Liver (tissue), 9 donors: ENCODE results near the gene ARL4A. TPM values are rescaled to one million over a fixed set of nuclear protein-coding genes. Genes with fewer than 3 reads are reported as not detected.

Experiments used
- DNase-seq: peaks from one replicate; pipeline ENCODE4 v3.0.0-alpha.2; 2017; ENCODE audit warnings: low spot score
- H3K27ac ChIP-seq, 2 donors: one replicate each; pipeline ENCODE4 v1.7.0; 2013; ENCODE audit warnings: inconsistent platforms in 2 of 2, low read length in 2 of 2, control low read depth in 1 of 2, low read depth in 1 of 2, mild to moderate bottlenecking in 1 of 2
- H3K27me3 ChIP-seq, 4 donors: one replicate each; pipeline versions ENCODE4 v1.6.1 to v1.7.0; 2013; ENCODE audit warnings: low read length in 3 of 4, inconsistent platforms in 1 of 4, mild to moderate bottlenecking in 1 of 4, moderate library complexity in 1 of 4; ENCODE audit not compliant: control insufficient read depth in 4 of 4, insufficient read depth in 4 of 4
- H3K36me3 ChIP-seq, 4 donors: one replicate each; pipeline versions ENCODE4 v1.6.1 to v1.7.0; 2013; ENCODE audit warnings: low read length in 3 of 4, mild to moderate bottlenecking in 3 of 4, low read depth in 1 of 4, moderate library complexity in 1 of 4; ENCODE audit not compliant: control insufficient read depth in 4 of 4, insufficient read depth in 3 of 4
- H3K4me1 ChIP-seq, 4 donors: one replicate each; pipeline versions ENCODE4 v1.6.1 to v1.7.0; 2013; ENCODE audit warnings: low read length in 3 of 4, mild to moderate bottlenecking in 3 of 4, moderate library complexity in 1 of 4; ENCODE audit not compliant: control insufficient read depth in 4 of 4, insufficient read depth in 4 of 4
- H3K4me3 ChIP-seq, 3 donors: one replicate each; pipeline versions ENCODE4 v1.6.1 to v1.7.0; 2013; ENCODE audit warnings: low read length in 3 of 3, control low read depth in 1 of 3, low read depth in 1 of 3, mild to moderate bottlenecking in 1 of 3
- H3K9ac ChIP-seq, 2 donors: one replicate each; pipeline ENCODE4 v1.7.0; 2013; ENCODE audit warnings: low read length in 2 of 2, mild to moderate bottlenecking in 2 of 2, moderate library complexity in 2 of 2, control low read depth in 1 of 2, low read depth in 1 of 2
- H3K9me3 ChIP-seq, 4 donors: one replicate each; pipeline versions ENCODE4 v1.6.1 to v1.7.0; 2013; ENCODE audit warnings: low read length in 3 of 4; ENCODE audit not compliant: control insufficient read depth in 4 of 4
- EGR1 ChIP-seq, 2 donors: IDR thresholded peaks; 2 replicates each; pipeline ENCODE4 v1.6.1; 2016 to 2018; ENCODE audit warnings: antibody characterized with exemption in 2 of 2, low read depth in 2 of 2
- FOXA1 ChIP-seq: IDR thresholded peaks from 2 replicates; pipeline ENCODE4 v1.6.1; 2016; ENCODE audit warnings: antibody characterized with exemption
- FOXA2 ChIP-seq: IDR thresholded peaks from 2 replicates; pipeline ENCODE4 v1.6.1; 2016; ENCODE audit warnings: antibody characterized with exemption
- GABPA ChIP-seq, 2 donors: IDR thresholded peaks in 1 of 2; conservative IDR thresholded peaks in 1 of 2; 2 replicates each; pipeline ENCODE4 v1.6.1; 2016; ENCODE audit warnings: antibody characterized with exemption in 2 of 2, mild to moderate bottlenecking in 1 of 2, moderate library complexity in 1 of 2
- HNF4A ChIP-seq, 2 donors: conservative IDR thresholded peaks; 2 replicates each; pipeline ENCODE4 v1.6.1; 2016; ENCODE audit warnings: antibody characterized with exemption in 2 of 2, mild to moderate bottlenecking in 2 of 2
- HNF4G ChIP-seq: IDR thresholded peaks from 2 replicates; pipeline ENCODE4 v1.6.1; 2016; ENCODE audit warnings: antibody characterized with exemption
- JUND ChIP-seq, 2 donors: IDR thresholded peaks; 2 replicates each; pipeline ENCODE4 v1.6.1; 2016; ENCODE audit warnings: antibody characterized with exemption in 2 of 2
- RAD21 ChIP-seq, 2 donors: IDR thresholded peaks; 2 replicates each; pipeline ENCODE4 v1.6.1; 2016; ENCODE audit warnings: antibody characterized with exemption in 2 of 2, mild to moderate bottlenecking in 2 of 2
- RXRA ChIP-seq, 2 donors: IDR thresholded peaks; 2 replicates each; pipeline ENCODE4 v1.6.1; 2017 to 2018; ENCODE audit warnings: antibody characterized with exemption in 2 of 2, mild to moderate bottlenecking in 1 of 2
- SP1 ChIP-seq: IDR thresholded peaks from 2 replicates; pipeline ENCODE4 v1.6.1; 2018; ENCODE audit warnings: antibody characterized with exemption, mild to moderate bottlenecking
- WGBS: extraction: QIAGEN DNeasy Blood & Tissue Kit; methylation state at CpG from one replicate; pipeline ENCODE4 v1.1.7; 2013; 5-methylcytosine and 5-hydroxymethylcytosine counted together
- polyA plus RNA-seq, 2 donors: library from polyadenylated mRNA; stranded (reverse) in 1 of 2; unstranded in 1 of 2; fragments of 200-250 nt in 1 of 2; fragments of >200 nt in 1 of 2; fragmentation: Nextera tagmentation in 1 of 2; extraction: Ambion mirVana in 1 of 2; gene quantifications; one replicate each; pipeline versions ENCODE4 v1.2.1 to v1.2.3, GENCODE V29; 2013 to 2015
- total RNA-seq, 2 donors: library from RNA; depleted of rRNA; stranded (reverse); fragments of >200 nt; gene quantifications; one replicate each; pipeline ENCODE4 v1.2.3, GENCODE V29; 2014
- TF ChIP-seq, protein P1 (sequence below): IDR thresholded peaks from 2 replicates; pipeline ENCODE4 v1.6.1; 2016; ENCODE audit warnings: antibody characterized with exemption, mild to moderate bottlenecking
- TF ChIP-seq, protein P2 (sequence below): fragments of 150-350 bp; IDR thresholded peaks from 2 replicates; pipeline ENCODE4 v1.5.1; 2017; ENCODE audit warnings: improper control_type of control experiment, low read depth, low read length; ENCODE audit not compliant: missing input control
- TF ChIP-seq, protein P3 (sequence below): IDR thresholded peaks from 2 replicates; pipeline ENCODE4 v1.6.1; 2016; ENCODE audit warnings: antibody characterized with exemption
- TF ChIP-seq, protein P4 (sequence below): IDR thresholded peaks from 2 replicates; pipeline ENCODE4 v1.6.1; 2016; ENCODE audit warnings: antibody characterized with exemption
- TF ChIP-seq, protein P5 (sequence below): IDR thresholded peaks from 2 replicates; pipeline ENCODE4 v1.6.1; 2016; ENCODE audit warnings: antibody characterized with exemption
- donor health status: healthy.
- donor health status: healthy.
- donor health status: healthy.
- donor health status: healthy.
- donor health status: healthy.

Gene ARL4A
- total and polyA plus RNA-seq, 4 donors: 7.5 to 77.3 (median 16.0) TPM

DNA sequence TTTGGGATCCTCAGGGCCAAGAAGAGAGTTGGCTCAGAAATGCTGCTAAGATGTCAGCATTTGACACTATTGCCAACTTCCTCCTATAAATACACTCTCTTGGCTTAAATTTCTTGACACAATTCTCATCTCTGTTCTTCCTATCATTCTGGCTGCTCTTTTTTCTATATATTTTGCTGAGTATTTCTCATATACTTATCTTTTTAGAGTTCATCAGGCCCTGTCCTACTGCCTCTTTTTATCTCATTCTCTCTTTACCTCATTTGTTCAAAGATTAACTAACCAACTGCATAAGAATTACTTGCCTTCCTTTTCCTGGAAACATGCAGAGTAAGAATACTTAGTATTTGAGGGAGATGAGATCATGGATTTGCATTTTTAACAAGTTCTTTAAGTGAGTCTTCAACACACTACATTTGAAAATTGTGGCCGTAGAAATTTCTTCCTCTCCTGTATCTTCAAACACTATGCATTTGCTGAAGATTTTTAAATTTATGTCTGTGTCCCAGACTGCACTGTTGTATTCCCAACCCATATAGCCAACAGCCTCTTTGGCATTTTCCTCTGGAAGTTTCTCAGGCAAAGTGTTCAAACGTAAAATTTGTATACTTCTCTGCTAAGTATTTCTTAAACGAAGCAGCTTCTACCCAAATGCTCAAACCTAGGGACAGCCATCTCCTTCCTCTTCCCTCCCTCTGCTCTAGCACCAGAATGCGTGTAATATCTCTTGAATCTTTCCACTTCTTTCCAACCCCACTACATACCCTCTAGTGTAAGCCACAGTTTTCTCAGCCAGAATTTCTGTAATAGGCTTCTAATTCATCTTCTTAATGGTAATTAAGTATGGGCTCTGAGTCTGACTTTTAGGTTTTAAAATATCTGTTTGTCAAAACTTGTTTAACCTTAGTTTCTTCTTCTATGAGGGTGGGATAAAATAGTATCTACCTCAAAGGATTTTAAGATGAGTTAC, 35.5 kb downstream of the ARL4A start:
- no peak for DNase-seq
- H3K27ac ChIP-seq: no peak overlapping the region
- H3K9ac ChIP-seq: no peak overlapping the region
- H3K9me3 ChIP-seq: no peaks in the 10 kb centered on the region
- no peaks in the 10 kb centered on the region for H3K27me3 ChIP-seq
- H3K4me3 ChIP-seq: no peak overlapping the region
- no peaks in the 10 kb centered on the region for H3K4me1 ChIP-seq
- H3K36me3 ChIP-seq: no peaks in the 10 kb centered on the region
- TF ChIP-seq, protein P1, sequence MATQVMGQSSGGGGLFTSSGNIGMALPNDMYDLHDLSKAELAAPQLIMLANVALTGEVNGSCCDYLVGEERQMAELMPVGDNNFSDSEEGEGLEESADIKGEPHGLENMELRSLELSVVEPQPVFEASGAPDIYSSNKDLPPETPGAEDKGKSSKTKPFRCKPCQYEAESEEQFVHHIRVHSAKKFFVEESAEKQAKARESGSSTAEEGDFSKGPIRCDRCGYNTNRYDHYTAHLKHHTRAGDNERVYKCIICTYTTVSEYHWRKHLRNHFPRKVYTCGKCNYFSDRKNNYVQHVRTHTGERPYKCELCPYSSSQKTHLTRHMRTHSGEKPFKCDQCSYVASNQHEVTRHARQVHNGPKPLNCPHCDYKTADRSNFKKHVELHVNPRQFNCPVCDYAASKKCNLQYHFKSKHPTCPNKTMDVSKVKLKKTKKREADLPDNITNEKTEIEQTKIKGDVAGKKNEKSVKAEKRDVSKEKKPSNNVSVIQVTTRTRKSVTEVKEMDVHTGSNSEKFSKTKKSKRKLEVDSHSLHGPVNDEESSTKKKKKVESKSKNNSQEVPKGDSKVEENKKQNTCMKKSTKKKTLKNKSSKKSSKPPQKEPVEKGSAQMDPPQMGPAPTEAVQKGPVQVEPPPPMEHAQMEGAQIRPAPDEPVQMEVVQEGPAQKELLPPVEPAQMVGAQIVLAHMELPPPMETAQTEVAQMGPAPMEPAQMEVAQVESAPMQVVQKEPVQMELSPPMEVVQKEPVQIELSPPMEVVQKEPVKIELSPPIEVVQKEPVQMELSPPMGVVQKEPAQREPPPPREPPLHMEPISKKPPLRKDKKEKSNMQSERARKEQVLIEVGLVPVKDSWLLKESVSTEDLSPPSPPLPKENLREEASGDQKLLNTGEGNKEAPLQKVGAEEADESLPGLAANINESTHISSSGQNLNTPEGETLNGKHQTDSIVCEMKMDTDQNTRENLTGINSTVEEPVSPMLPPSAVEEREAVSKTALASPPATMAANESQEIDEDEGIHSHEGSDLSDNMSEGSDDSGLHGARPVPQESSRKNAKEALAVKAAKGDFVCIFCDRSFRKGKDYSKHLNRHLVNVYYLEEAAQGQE: no peak
- TF ChIP-seq RXRA (IDR thresholded peaks at IDR 0.05): no peak
- TF ChIP-seq RAD21 (IDR thresholded peaks at IDR 0.05): no peak
- no peak for TF ChIP-seq HNF4G
- TF ChIP-seq, protein P2, sequence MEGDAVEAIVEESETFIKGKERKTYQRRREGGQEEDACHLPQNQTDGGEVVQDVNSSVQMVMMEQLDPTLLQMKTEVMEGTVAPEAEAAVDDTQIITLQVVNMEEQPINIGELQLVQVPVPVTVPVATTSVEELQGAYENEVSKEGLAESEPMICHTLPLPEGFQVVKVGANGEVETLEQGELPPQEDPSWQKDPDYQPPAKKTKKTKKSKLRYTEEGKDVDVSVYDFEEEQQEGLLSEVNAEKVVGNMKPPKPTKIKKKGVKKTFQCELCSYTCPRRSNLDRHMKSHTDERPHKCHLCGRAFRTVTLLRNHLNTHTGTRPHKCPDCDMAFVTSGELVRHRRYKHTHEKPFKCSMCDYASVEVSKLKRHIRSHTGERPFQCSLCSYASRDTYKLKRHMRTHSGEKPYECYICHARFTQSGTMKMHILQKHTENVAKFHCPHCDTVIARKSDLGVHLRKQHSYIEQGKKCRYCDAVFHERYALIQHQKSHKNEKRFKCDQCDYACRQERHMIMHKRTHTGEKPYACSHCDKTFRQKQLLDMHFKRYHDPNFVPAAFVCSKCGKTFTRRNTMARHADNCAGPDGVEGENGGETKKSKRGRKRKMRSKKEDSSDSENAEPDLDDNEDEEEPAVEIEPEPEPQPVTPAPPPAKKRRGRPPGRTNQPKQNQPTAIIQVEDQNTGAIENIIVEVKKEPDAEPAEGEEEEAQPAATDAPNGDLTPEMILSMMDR: no peak
- TF ChIP-seq, protein P3, sequence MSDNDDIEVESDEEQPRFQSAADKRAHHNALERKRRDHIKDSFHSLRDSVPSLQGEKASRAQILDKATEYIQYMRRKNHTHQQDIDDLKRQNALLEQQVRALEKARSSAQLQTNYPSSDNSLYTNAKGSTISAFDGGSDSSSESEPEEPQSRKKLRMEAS: no peak
- TF ChIP-seq FOXA1: no peak
- TF ChIP-seq SP1: no peak
- TF ChIP-seq JUND (IDR thresholded peaks at IDR 0.05): no peak
- TF ChIP-seq, protein P4, sequence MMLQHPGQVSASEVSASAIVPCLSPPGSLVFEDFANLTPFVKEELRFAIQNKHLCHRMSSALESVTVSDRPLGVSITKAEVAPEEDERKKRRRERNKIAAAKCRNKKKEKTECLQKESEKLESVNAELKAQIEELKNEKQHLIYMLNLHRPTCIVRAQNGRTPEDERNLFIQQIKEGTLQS: no peak
- no peak for TF ChIP-seq FOXA2
- TF ChIP-seq, protein P5, sequence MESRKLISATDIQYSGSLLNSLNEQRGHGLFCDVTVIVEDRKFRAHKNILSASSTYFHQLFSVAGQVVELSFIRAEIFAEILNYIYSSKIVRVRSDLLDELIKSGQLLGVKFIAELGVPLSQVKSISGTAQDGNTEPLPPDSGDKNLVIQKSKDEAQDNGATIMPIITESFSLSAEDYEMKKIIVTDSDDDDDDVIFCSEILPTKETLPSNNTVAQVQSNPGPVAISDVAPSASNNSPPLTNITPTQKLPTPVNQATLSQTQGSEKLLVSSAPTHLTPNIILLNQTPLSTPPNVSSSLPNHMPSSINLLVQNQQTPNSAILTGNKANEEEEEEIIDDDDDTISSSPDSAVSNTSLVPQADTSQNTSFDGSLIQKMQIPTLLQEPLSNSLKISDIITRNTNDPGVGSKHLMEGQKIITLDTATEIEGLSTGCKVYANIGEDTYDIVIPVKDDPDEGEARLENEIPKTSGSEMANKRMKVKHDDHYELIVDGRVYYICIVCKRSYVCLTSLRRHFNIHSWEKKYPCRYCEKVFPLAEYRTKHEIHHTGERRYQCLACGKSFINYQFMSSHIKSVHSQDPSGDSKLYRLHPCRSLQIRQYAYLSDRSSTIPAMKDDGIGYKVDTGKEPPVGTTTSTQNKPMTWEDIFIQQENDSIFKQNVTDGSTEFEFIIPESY: no peak
- TF ChIP-seq EGR1 (IDR thresholded peaks at IDR 0.05; ENCODE audit: low read depth in 2 of 2): no peak
- no peak for TF ChIP-seq HNF4A (conservative IDR thresholded peaks at IDR 0.05)
- no peak for TF ChIP-seq GABPA (IDR thresholded peaks at IDR 0.05 in 1 of 2, conservative IDR thresholded peaks at IDR 0.05 in 1 of 2)
- WGBS: 76% methylated on average over 4 of the region's 4 CpGs
